DOHH2 (cell line): ENCODE measurements around the gene GMEB2.
"Not testable (repeated sequence)": the region's sequence is repeated elsewhere in the genome, so short reads cannot be mapped to it uniquely, and the experiment has no call there.

Source experiments
- H3F3A ChIP-seq: fragments of 200-600 bp; sonication (generic), shearing (Covaris generic); 2 replicates; pipeline ENCODE4 v1.6.0; 2016; ENCODE audit warnings: antibody characterized with exemption, mild to moderate bottlenecking; ENCODE audit not compliant: control insufficient read depth, insufficient read depth
- H3K27ac ChIP-seq: fragments of 200-600 bp; sonication (generic); 2 replicates; pipeline ENCODE4 v1.5.1; 2014; ENCODE audit warnings: low read depth, mild to moderate bottlenecking, low read length, moderate library complexity
- H3K27me3 ChIP-seq: fragments of 200-600 bp; sonication (generic); 2 replicates; pipeline ENCODE4 v1.6.1; 2014; ENCODE audit warnings: mild to moderate bottlenecking, low read length, mixed read lengths; ENCODE audit not compliant: control insufficient read depth
- H3K36me3 ChIP-seq: fragments of 200-600 bp; sonication (generic); 2 replicates; pipeline ENCODE4 v1.6.1; 2014; ENCODE audit warnings: mild to moderate bottlenecking, low read length, moderate library complexity, mixed read lengths; ENCODE audit not compliant: control insufficient read depth
- H3K4me1 ChIP-seq: fragments of 200-600 bp; sonication (generic); 2 replicates; pipeline ENCODE4 v1.6.1; 2014; ENCODE audit warnings: mild to moderate bottlenecking, low read length, mixed read lengths; ENCODE audit not compliant: control insufficient read depth
- H3K4me2 ChIP-seq: fragments of 200-600 bp; sonication (generic); 2 replicates; pipeline ENCODE4 v1.6.0; 2014; ENCODE audit warnings: mild to moderate bottlenecking, low read length, moderate library complexity
- H3K4me3 ChIP-seq: fragments of 200-600 bp; sonication (generic); 2 replicates; pipeline ENCODE4 v1.5.1; 2014; ENCODE audit warnings: mild to moderate bottlenecking, low read length, mixed read lengths
- H3K79me2 ChIP-seq: fragments of 200-600 bp; sonication (generic); 2 replicates; pipeline ENCODE4 v1.6.1; 2014; ENCODE audit warnings: mild to moderate bottlenecking, low read length, mixed read lengths; ENCODE audit not compliant: control insufficient read depth
- H3K9me2 ChIP-seq: fragments of 200-600 bp; sonication (generic); replicated peaks from 2 replicates; pipeline ENCODE4 v1.6.1; 2014; ENCODE audit warnings: mild to moderate bottlenecking, low read length, mixed read lengths; ENCODE audit not compliant: control insufficient read depth
- H3K9me3 ChIP-seq: fragments of 200-600 bp; sonication (generic); 2 replicates; pipeline ENCODE4 v1.6.1; 2014; ENCODE audit warnings: antibody characterized with exemption, low read length, mixed read lengths; ENCODE audit not compliant: control insufficient read depth, insufficient read depth
- H4K20me1 ChIP-seq: fragments of 200-600 bp; sonication (generic); 2 replicates; pipeline ENCODE4 v1.6.0; 2014; ENCODE audit warnings: low read depth, mild to moderate bottlenecking, antibody characterized with exemption, low read length, moderate library complexity; ENCODE audit not compliant: control insufficient read depth, insufficient read depth
- CTCF ChIP-seq: fragments of 200-600 bp; sonication (generic); IDR thresholded peaks from one replicate; pipeline ENCODE4 v1.5.1; 2014; ENCODE audit warnings: antibody characterized with exemption, mild to moderate bottlenecking, low read depth, low read length; ENCODE audit not compliant: poor library complexity, severe bottlenecking
- EZH2phosphoT487 ChIP-seq: fragments of 200-600 bp; sonication (generic); IDR thresholded peaks from 2 replicates; pipeline ENCODE4 v1.6.1; 2017; ENCODE audit warnings: borderline replicate concordance, mild to moderate bottlenecking, antibody characterized with exemption, low read length, moderate library complexity, mixed read lengths

The GMEB2 gene

GRCh38 chr20:63672666-63673065, 45.8 kb upstream of the GMEB2 start:
- Histone ChIP-seq H4K20me1 (no peaks in the 10 kb centered on the region), H3F3A (no peaks in the 10 kb centered on the region), H3K9me3 (no peaks in the 10 kb centered on the region), H3K4me3 (no peak overlapping the region), H3K36me3 (peaks cover 27% of the 10 kb centered on the region; the same call in 1 of the 2 replicates), H3K27me3 (no peaks in the 10 kb centered on the region), H3K27ac (no peak overlapping the region), H3K79me2 (no peaks in the 10 kb centered on the region), H3K4me1 (no peaks in the 10 kb centered on the region), H3K9me2 (no peaks in the 10 kb centered on the region), H3K4me2 (no peak overlapping the region)
- TF ChIP-seq CTCF (no peak), EZH2phosphoT487 (no peak)

- H3K9me2 ChIP-seq, H3K4me1 ChIP-seq, H3K9me3 ChIP-seq, H3K27ac ChIP-seq, H3K4me3 ChIP-seq, H4K20me1 ChIP-seq, H3K27me3 ChIP-seq, H3K79me2 ChIP-seq, H3F3A ChIP-seq, H3K4me2 ChIP-seq: not testable (repeated sequence)
- H3K36me3 ChIP-seq = peaks cover 30% of the 10 kb centered on the region
Observed at GRCh38 chr20:63671695-63672094, 44.8 kb upstream of the GMEB2 start.

GRCh38 chr20:63668351-63668750, 41.5 kb upstream of the GMEB2 start:
- Histone ChIP-seq H3F3A (no peaks in the 10 kb centered on the region), H3K9me2 (no peaks in the 10 kb centered on the region), H3K36me3 (peaks cover 38% of the 10 kb centered on the region), H3K9me3 (no peaks in the 10 kb centered on the region), H3K4me1 (no peaks in the 10 kb centered on the region), H3K27me3 (no peaks in the 10 kb centered on the region), H3K4me2 (no peak overlapping the region), H3K4me3 (no peak overlapping the region), H3K79me2 (no peaks in the 10 kb centered on the region), H4K20me1 (no peaks in the 10 kb centered on the region), H3K27ac (no peak overlapping the region)
- no peak for TF ChIP-seq EZH2phosphoT487
- TF ChIP-seq CTCF = no peak

- Histone ChIP-seq H3K27me3 (no peaks in the 10 kb centered on the region), H3K27ac (no peak overlapping the region), H3F3A (no peaks in the 10 kb centered on the region), H3K9me3 (no peaks in the 10 kb centered on the region), H4K20me1 (no peaks in the 10 kb centered on the region), H3K79me2 (no peaks in the 10 kb centered on the region), H3K9me2 (no peaks in the 10 kb centered on the region), H3K4me2 (no peak overlapping the region), H3K4me1 (no peaks in the 10 kb centered on the region), H3K36me3 (peaks cover 42% of the 10 kb centered on the region), H3K4me3 (no peak overlapping the region)
- TF ChIP-seq CTCF (no peak), EZH2phosphoT487 (no peak)
Observed at GRCh38 chr20:63667858-63668257, 41.0 kb upstream of the GMEB2 start.
